Measurements from ENCODE around the gene SLC2A4. TPM values are rescaled to one million over a fixed set of nuclear protein-coding genes. Genes with fewer than 3 reads are reported as not detected.
A peak's percentile ranks its signal among the peaks of the same experiment; 100 is the strongest.

SLC2A4 gene
- total and polyA plus RNA-seq, 2 of the 4 experiments (the other 2 are of a cell fraction), result 0.07 TPM; not detected in 1

DNA sequence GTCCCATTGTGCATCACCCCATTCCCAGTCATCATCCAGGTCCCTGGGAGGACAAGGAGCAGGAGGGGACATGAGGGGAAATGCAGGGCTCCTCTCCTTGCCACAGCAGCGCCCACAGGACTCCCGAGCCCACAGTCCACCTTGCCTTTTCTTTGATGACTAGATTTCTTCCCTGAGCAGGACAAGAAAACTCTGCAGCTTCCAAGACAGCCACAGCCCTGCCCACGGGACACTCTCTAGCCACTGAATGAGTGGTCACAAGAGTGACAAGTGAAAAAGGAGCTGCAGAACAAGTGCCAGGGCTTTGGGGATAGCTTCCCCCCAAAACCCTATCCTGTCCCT lies 42.9 kb downstream of the SLC2A4 start:
- CTCF ChIA-PET, result no interaction called here
- no TSS peak for BruUV-seq (replicated peaks)
- Histone ChIP-seq H3K27ac (ENCODE audit: insufficient read depth, low read length) (no peak overlapping the region), H2AFZ (replicated peaks; ENCODE audit: low read length, poor library complexity) (peak overlapping the region; percentile 70), H2BK5ac (ENCODE audit: low read depth, low read length, poor library complexity, severe bottlenecking) (no peak overlapping the region), H3K56ac (ENCODE audit: extremely low read depth, insufficient read depth, low read length) (no peak overlapping the region), H3K27me3 (ENCODE audit: control insufficient read depth, insufficient read depth, low read length) (no peaks in the 10 kb centered on the region), H4K5ac (ENCODE audit: low read depth, low read length) (no peak overlapping the region), H2BK120ac (ENCODE audit: low read depth, low read length) (no peak overlapping the region), H4K8ac (ENCODE audit: low read depth in 2 of 2, low read length in 2 of 2) (no peak overlapping the region), H2AK5ac (ENCODE audit: low read depth, low read length) (peak overlapping the region; percentile 2; the same call in 1 of the 2 replicates), H3K18ac (ENCODE audit: low read depth, low read length) (no peak overlapping the region), H2BK20ac (ENCODE audit: low read depth, low read length) (no peak overlapping the region), H2BK15ac (ENCODE audit: low read depth, low read length) (no peak overlapping the region), H3K36me3 (ENCODE audit: control insufficient read depth, insufficient read depth, low read length) (peaks cover 57% of the 10 kb centered on the region), H3K9ac (ENCODE audit: low read depth, low read length) (no peak overlapping the region), H3K4me1 (ENCODE audit: control insufficient read depth, insufficient read depth, low read length) (0 out of 2 replicates have a peak, but pooled peaks cover 2% of the 10 kb centered on the region), H3K4me3 (ENCODE audit: insufficient read depth, low read depth, low read length) (no peak overlapping the region), H3K4ac (ENCODE audit: low read depth, low read length) (no peak overlapping the region), H2AK9ac (replicated peaks; ENCODE audit: low read depth, low read length, poor library complexity) (peak overlapping the region; percentile 37), H3K4me2 (ENCODE audit: low read depth, low read length) (no peak overlapping the region), H4K91ac (ENCODE audit: insufficient read depth, low read depth, low read length) (no peak overlapping the region), H3K9me3 (ENCODE audit: control insufficient read depth, insufficient read depth, low read length) (no peaks in the 10 kb centered on the region), H3K23ac (ENCODE audit: low read depth, low read length) (no peak overlapping the region), H3K14ac (replicated peaks; ENCODE audit: low read depth, low read length) (no peak overlapping the region), H3K79me1 (ENCODE audit: low read depth in 1 of 2, low read length in 2 of 2) (peaks cover 10 to 29% of the 10 kb centered on the region in 2 experiments; a peak in 3 of 4 replicates), H3K9me1 (ENCODE audit: insufficient read depth, low read length) (peaks cover 6% of the 10 kb centered on the region; the same call in 1 of the 2 replicates), H4K20me1 (ENCODE audit: insufficient read depth, low read length) (peaks cover 7% of the 10 kb centered on the region)
- WGBS, 2 experiments (ENCODE audit: extremely low coverage in 2 of 2, insufficient read length in 1 of 2), result no CpG with 5 or more reads among the region's 3 CpGs
- DNase-seq (no peak), ATAC-seq (ENCODE audit: low read depth) (no peak)
- POLR2A ChIA-PET (ENCODE audit: unreplicated experiment), result no interaction called here
- TF ChIP-seq CEBPB (IDR thresholded peaks at IDR 0.05; ENCODE audit: low read depth, low read length) (no peak), RFX5 (IDR thresholded peaks at IDR 0.05; ENCODE audit: low read depth, low read length) (no peak), CHD1 (IDR thresholded peaks at IDR 0.05; ENCODE audit: low read depth, low read length) (no peak), RCOR1 (IDR thresholded peaks at IDR 0.05; ENCODE audit: insufficient replicate concordance, low read length) (no peak), SMC3 (IDR thresholded peaks at IDR 0.05; ENCODE audit: low read depth, low read length) (no peak), POLR2A (IDR thresholded peaks at IDR 0.05; ENCODE audit: low read depth, low read length) (no peak), MAFK (IDR thresholded peaks at IDR 0.05; ENCODE audit: low read depth, low read length) (no peak), NFE2L2 (IDR thresholded peaks at IDR 0.05; ENCODE audit: low read depth, low read length) (no peak), BHLHE40 (IDR thresholded peaks at IDR 0.05; ENCODE audit: low read depth, low read length) (no peak), MAZ (IDR thresholded peaks at IDR 0.05; ENCODE audit: borderline replicate concordance, low read depth, low read length) (no peak)
- TF ChIP-seq, protein P1, sequence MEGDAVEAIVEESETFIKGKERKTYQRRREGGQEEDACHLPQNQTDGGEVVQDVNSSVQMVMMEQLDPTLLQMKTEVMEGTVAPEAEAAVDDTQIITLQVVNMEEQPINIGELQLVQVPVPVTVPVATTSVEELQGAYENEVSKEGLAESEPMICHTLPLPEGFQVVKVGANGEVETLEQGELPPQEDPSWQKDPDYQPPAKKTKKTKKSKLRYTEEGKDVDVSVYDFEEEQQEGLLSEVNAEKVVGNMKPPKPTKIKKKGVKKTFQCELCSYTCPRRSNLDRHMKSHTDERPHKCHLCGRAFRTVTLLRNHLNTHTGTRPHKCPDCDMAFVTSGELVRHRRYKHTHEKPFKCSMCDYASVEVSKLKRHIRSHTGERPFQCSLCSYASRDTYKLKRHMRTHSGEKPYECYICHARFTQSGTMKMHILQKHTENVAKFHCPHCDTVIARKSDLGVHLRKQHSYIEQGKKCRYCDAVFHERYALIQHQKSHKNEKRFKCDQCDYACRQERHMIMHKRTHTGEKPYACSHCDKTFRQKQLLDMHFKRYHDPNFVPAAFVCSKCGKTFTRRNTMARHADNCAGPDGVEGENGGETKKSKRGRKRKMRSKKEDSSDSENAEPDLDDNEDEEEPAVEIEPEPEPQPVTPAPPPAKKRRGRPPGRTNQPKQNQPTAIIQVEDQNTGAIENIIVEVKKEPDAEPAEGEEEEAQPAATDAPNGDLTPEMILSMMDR (conservative IDR thresholded peaks at IDR 0.05; ENCODE audit: low read depth, low read length), result no peak
- TF ChIP-seq, protein P2, sequence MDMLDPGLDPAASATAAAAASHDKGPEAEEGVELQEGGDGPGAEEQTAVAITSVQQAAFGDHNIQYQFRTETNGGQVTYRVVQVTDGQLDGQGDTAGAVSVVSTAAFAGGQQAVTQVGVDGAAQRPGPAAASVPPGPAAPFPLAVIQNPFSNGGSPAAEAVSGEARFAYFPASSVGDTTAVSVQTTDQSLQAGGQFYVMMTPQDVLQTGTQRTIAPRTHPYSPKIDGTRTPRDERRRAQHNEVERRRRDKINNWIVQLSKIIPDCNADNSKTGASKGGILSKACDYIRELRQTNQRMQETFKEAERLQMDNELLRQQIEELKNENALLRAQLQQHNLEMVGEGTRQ (IDR thresholded peaks at IDR 0.05; ENCODE audit: low read depth, low read length), result no peak
- in situ Hi-C loops (cut with MboI; ENCODE audit: low sequenced_read_pairs), result no loop called here
- dilution Hi-C loops (cut with HindIII; ENCODE audit: low sequenced_read_pairs, unreplicated experiment), result no loop called here
- intact Hi-C loops (cut with micrococcal nuclease), result loop anchor here (10.0 kb wide), 1 partner anchor 240 kb away; the partner anchor contains the start of gene SENP3

Data from IMR-90 (cell line).